Psoas muscle (tissue), 8 donors: ENCODE measurements around the gene ZBTB12. TPM values are rescaled to one million over a fixed set of nuclear protein-coding genes. Genes with fewer than 3 reads are reported as not detected.
"Not testable (repeated sequence)": the region's sequence is repeated elsewhere in the genome, so short reads cannot be mapped to it uniquely, and the experiment has no call there.

Experiments used
- ATAC-seq, 4 donors: fragments of 200-7000 bp; cut with Tn5 transposase; one replicate each; pipeline ENCODE4 v1.9.1; 2020; ENCODE audit warnings: moderate library complexity in 3 of 4, mild to moderate bottlenecking in 2 of 4
- DNase-seq, 2 donors: peaks; one replicate each; pipeline ENCODE4 v3.0.0-alpha.2; 2020
- H3K27ac ChIP-seq: fragments of 200-600 bp; one replicate; pipeline ENCODE4 v1.8.0; 2022
- H3K27me3 ChIP-seq, 3 donors: fragments of 200-600 bp in 1 of 3; one replicate each; pipeline versions ENCODE4 v1.6.1 to v1.8.0; 2013 to 2022; ENCODE audit warnings: low read length in 2 of 3, mild to moderate bottlenecking in 2 of 3, moderate library complexity in 1 of 3; ENCODE audit not compliant: insufficient read depth in 3 of 3
- H3K36me3 ChIP-seq, 2 donors: fragments of 200-600 bp in 1 of 2; one replicate each; pipeline versions ENCODE4 v1.6.1 to v1.8.0; 2013 to 2022; ENCODE audit warnings: low read depth in 1 of 2, mild to moderate bottlenecking in 1 of 2, moderate library complexity in 1 of 2; ENCODE audit not compliant: insufficient read depth in 1 of 2
- H3K4me1 ChIP-seq: fragments of 200-600 bp; one replicate; pipeline ENCODE4 v1.8.0; 2022
- H3K4me3 ChIP-seq: fragments of 200-600 bp; one replicate; pipeline ENCODE4 v1.8.0; 2022; ENCODE audit warnings: mild to moderate bottlenecking
- H3K9me3 ChIP-seq: fragments of 200-600 bp; one replicate; pipeline ENCODE4 v1.8.0; 2022
- whole genome bisulfite sequencing, 3 donors: extraction: QIAGEN DNeasy Blood & Tissue Kit; methylation state at CpG; one replicate each; pipeline versions ENCODE4 v1.1.6 to v1.1.7; 2013; 5-methylcytosine and 5-hydroxymethylcytosine counted together
- intact Hi-C, 2 donors: fragments of 100-400 bp; cut with DNase I; formaldehyde crosslinking; loops; one replicate each; pipeline versions ENCODE4 v1.11.0 to v1.14.2; 2022
- polyA plus RNA-seq, 3 donors: library from polyadenylated mRNA; stranded (reverse); fragments of 200-250 nt; gene quantifications; one replicate each; pipeline ENCODE4 v1.2.3, GENCODE V29; 2013
- total RNA-seq, 4 donors: library from RNA; stranded (reverse); fragmentation: NEBNext Ultra II Directional in 2 of 4; extraction: Animal tissue kit (Norgen Biotek cat#: 25700) in 2 of 4; gene quantifications; one replicate each; pipeline versions ENCODE4 v1.2.1 to v1.2.4, GENCODE V29; 2021 to 2023
- TF ChIP-seq, protein P1 (sequence below): fragments of 200-600 bp; IDR thresholded peaks from one replicate; pipeline ENCODE4 v1.8.0; 2022; ENCODE audit warnings: antibody characterized with exemption
- donor health status: healthy with polysubstance abuse.
- donor health status: DM: no; HTN: no; CAD: no; lungs with moderate emphysema.
- donor health status: Bipolar disorder and iron deficiency.
- donor health status: healthy.
- donor health status: DM: yes; HTN: yes; CAD: no.
- donor health status: DM: no; HTN: no; CAD: no.
- donor health status: DM: no; HTN: no; CAD: no.
- donor health status: DM: yes; HTN: yes; CAD: no.

ZBTB12 gene
- total and polyA plus RNA-seq, 7 donors = 1.1 to 4.6 (median 2.2) TPM

DNA sequence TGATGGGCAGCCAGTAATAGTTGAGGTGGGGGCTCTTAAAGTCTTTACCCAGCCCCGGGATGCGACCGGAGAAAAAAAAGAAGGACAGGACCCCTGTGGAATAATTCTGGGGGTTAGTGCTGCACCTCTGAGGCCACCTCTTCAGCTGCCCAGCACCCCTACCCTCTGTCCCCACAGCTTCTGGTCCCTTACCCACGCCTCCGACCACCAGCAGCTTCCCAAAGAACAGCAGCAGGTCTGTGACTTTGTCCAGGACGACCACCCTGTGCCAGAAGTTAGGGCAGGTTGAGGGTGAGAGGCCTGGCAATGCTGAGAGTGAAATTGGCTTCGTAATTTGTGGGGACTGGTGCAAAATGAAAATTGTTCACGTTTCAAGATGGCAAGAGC lies 37.1 kb downstream of the ZBTB12 start:
- whole genome bisulfite sequencing, 3 donors = 80 to 82% (median 82%) methylated on average over 8 of the region's 8 CpGs
- no peak for DNase-seq
- ATAC-seq = no peak
- no peak overlapping the region for H3K4me3 ChIP-seq
- intact Hi-C loops = loop anchor here (10.0 kb wide), 2 partner anchors 90 to 180 kb away; partner anchors contain the start of genes LY6G5C (in 1 of the 2) and VWA7 (in 1 of the 2)
- TF ChIP-seq, protein P1, sequence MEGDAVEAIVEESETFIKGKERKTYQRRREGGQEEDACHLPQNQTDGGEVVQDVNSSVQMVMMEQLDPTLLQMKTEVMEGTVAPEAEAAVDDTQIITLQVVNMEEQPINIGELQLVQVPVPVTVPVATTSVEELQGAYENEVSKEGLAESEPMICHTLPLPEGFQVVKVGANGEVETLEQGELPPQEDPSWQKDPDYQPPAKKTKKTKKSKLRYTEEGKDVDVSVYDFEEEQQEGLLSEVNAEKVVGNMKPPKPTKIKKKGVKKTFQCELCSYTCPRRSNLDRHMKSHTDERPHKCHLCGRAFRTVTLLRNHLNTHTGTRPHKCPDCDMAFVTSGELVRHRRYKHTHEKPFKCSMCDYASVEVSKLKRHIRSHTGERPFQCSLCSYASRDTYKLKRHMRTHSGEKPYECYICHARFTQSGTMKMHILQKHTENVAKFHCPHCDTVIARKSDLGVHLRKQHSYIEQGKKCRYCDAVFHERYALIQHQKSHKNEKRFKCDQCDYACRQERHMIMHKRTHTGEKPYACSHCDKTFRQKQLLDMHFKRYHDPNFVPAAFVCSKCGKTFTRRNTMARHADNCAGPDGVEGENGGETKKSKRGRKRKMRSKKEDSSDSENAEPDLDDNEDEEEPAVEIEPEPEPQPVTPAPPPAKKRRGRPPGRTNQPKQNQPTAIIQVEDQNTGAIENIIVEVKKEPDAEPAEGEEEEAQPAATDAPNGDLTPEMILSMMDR = no peak
- peaks cover 2 to 11% of the 10 kb centered on the region in 2 donors for H3K36me3 ChIP-seq
- no peaks in the 10 kb centered on the region for H3K27me3 ChIP-seq
- H3K9me3 ChIP-seq = no peaks in the 10 kb centered on the region
- H3K4me1 ChIP-seq = peaks cover 9% of the 10 kb centered on the region
- no peak overlapping the region for H3K27ac ChIP-seq

DNA sequence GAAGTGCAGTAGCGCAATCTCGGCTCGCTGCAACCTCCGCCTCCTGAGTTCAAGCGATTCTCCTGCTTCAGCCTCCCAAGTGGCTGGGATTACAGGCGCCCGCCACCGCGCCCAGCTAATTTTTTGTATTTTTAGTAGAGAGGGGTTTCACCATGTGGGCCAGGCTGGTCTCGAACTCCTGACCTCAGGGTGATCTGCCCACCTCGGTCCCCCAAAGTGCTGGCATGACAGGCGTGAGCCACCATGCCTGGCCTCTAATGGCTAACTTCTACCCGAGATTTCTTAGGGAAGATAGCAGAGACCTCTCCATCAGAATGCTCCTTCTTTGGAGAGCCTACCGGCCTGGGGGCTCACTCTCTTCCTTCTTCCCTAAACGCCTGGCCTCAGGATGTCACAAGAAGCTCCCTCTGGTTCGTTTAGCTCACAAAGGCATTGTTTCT lies 37.7 kb downstream of the ZBTB12 start:
- DNase-seq, H3K4me1 ChIP-seq, H3K9me3 ChIP-seq, H3K27me3 ChIP-seq, ATAC-seq: not testable (repeated sequence)
- WGBS, 3 donors = 8 to 12% (median 12%) methylated on average over 16 of the region's 16 CpGs
- intact Hi-C loops = loop anchor here (10.0 kb wide), 2 partner anchors 89 to 179 kb away; partner anchors contain the start of genes LY6G5C (in 1 of the 2) and VWA7 (in 1 of the 2)
- H3K36me3 ChIP-seq = peaks cover 2 to 17% of the 10 kb centered on the region in 2 donors
- peak overlapping the region; percentile 89 for H3K4me3 ChIP-seq
- peak overlapping the region; percentile 84 for H3K27ac ChIP-seq

DNA sequence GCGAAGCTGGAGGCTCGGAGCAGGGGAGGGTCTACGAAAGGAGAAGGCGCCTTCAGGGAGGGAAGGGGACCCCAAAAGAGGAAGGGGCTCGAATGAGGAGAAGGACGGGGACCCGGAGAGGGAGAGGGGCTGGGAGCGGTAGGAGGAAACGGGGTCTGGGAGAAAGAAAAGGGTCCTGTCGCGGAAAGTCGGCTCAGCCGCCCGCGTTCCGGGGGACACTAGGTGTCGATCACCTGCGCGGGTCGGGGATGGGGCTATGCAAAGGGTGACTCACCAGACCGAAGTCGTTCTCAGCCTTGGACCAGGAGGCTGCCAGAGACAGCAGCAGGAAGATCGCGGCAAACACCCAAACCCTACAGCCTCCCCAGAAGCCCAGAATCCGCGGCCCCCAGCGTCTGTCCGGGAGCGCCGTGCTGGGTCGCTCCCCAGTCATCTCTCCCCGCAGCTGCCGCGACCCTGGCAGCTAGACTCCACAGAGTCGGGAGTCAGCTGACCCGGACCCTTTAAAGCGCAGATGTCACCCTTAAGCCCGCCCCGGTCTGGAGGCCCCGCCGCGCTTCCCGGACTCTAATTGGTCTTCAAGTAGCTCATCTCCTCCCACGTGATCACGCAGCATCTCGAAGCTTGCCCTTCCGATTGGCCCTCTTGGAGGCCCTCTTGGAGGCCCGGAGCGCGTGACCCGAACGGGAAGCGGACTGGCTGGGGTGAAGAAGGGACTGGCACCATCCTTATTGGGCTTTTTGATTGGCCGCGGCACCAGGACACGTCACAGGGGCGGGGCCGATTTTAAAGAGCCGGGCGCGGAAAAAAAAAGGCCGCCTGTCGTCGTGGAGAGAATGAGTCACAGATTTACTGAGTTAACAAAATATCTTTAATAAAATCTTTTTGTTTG lies 39.3 kb downstream of the ZBTB12 start, which contains the start of gene NEU1:
NEU1 (minus strand) TSS at position 478 of the 892 bp plus-strand sequence; CDS start at position 433, 45 bp downstream.
- 0% methylated on average over 55 to 64 of the region's 64 CpGs for WGBS, 3 donors

DNA sequence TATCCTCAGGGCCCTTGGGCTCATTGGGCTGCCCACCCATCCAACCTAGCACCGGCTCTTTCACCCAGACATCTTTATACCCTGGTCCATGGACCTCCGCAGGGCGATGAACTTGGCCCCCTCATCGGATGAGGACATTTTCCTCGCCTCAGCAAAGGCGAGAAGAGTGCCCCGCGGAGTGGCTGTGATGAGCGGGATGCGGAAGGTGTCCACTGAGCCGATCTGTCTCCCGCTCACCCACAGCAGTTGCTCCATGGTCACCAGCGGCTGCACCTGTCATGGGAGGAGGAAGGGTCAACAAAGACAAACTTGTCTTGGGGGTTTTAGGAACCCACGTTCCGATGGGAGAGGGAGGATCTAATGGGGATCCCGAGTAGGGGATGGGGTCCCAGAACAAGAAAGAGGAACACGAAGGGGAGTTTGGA lies 40.0 kb downstream of the ZBTB12 start:
- ATAC-seq = no peak
- peaks cover 9% of the 10 kb centered on the region for H3K4me1 ChIP-seq
- no peaks in the 10 kb centered on the region for H3K27me3 ChIP-seq
- TF ChIP-seq, protein P1 = no peak
- H3K4me3 ChIP-seq = peak overlapping the region; percentile 89
- no peaks in the 10 kb centered on the region for H3K9me3 ChIP-seq
- H3K36me3 ChIP-seq = peaks cover 5 to 39% of the 10 kb centered on the region in 2 donors
- intact Hi-C loops = loop anchor here (2.0 to 10.0 kb wide), 4 partner anchors 25 to 177 kb away; partner anchors contain the start of genes LY6G5C (in 1 of the 2) and VWA7 (in 1 of the 2)
- peak overlapping the region; percentile 91 for H3K27ac ChIP-seq
- DNase-seq = no peak
- WGBS, 3 donors = 26 to 36% (median 34%) methylated on average over 17 of the region's 17 CpGs

More for the DNA sequence above, 39.3 kb downstream of the ZBTB12 start, which contains the start of gene NEU1:
- TF ChIP-seq, protein P1 = no peak
- DNase-seq (peak; percentile 100), ATAC-seq (peak; percentile 97 to 98 (median 98))
- peaks cover 9% of the 10 kb centered on the region for H3K4me1 ChIP-seq
- peaks cover 5 to 33% of the 10 kb centered on the region in 2 donors for H3K36me3 ChIP-seq
- peak within 1 kb of the TSS; percentile 91 for H3K27ac ChIP-seq
- H3K27me3 ChIP-seq = no peaks in the 10 kb centered on the region
- intact Hi-C loops = loop anchor here (2.0 to 10.0 kb wide), 4 partner anchors 26 to 178 kb away; partner anchors contain the start of genes LY6G5C (in 1 of the 2) and VWA7 (in 1 of the 2)
- peak within 1 kb of the TSS; percentile 89 for H3K4me3 ChIP-seq
- no peaks in the 10 kb centered on the region for H3K9me3 ChIP-seq

DNA sequence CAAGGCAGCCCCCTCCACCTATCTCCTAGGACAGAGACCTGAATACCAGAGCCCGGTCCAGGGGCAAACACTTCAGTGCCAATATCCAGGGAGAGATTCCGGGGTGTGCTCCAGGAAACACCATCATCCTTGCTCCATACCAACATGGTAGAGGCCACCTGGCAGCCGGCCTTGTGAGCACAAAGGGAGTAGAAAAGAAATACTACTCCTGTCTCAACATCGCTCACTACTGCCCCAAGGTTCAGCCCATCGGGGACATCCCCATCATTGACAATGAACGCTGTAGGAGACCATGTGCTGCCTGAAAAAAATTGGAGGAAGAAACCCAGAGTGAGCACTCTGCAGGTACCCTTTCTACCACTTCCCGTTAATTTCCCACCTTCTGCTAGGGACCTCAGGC lies 40.7 kb downstream of the ZBTB12 start:
- Histone ChIP-seq H3K36me3 (peaks cover 5 to 46% of the 10 kb centered on the region in 2 donors), H3K4me3 (peak overlapping the region; percentile 89), H3K27ac (no peak overlapping the region), H3K9me3 (no peaks in the 10 kb centered on the region), H3K4me1 (peaks cover 9% of the 10 kb centered on the region), H3K27me3 (no peaks in the 10 kb centered on the region)
- DNase-seq (no peak), ATAC-seq (no peak)
- intact Hi-C loops = loop anchor here (10.0 kb wide), 2 partner anchors 86 to 176 kb away; partner anchors contain the start of genes LY6G5C (in 1 of the 2) and VWA7 (in 1 of the 2)
- 90 to 91% (median 90%) methylated on average over 7 of the region's 7 CpGs for WGBS, 3 donors
- TF ChIP-seq, protein P1 = no peak
